ENCODE results near the gene POU2AF1. TPM values are rescaled to one million over a fixed set of nuclear protein-coding genes. Genes with fewer than 3 reads are reported as not detected.
A peak's percentile ranks its signal among the peaks of the same experiment; 100 is the strongest.

The POU2AF1 gene
- total RNA-seq, 2 experiments from 2014 or later, result 3.6 to 4.5 TPM

- POLR2A ChIA-PET, result no interaction called here
- Mint-ChIP-seq H3K36me3 (ENCODE audit: low read depth) (no peaks in the 10 kb centered on the region), H3K4me1 (ENCODE audit: low read depth) (peaks cover 2% of the 10 kb centered on the region), H3K27ac (no peak overlapping the region), H3K27me3 (no peaks in the 10 kb centered on the region), H3K9me3 (no peaks in the 10 kb centered on the region), H3K4me3 (no peak overlapping the region)
- intact Hi-C loops (cut with micrococcal nuclease), result no loop called here
- TF ChIP-seq, protein P1, sequence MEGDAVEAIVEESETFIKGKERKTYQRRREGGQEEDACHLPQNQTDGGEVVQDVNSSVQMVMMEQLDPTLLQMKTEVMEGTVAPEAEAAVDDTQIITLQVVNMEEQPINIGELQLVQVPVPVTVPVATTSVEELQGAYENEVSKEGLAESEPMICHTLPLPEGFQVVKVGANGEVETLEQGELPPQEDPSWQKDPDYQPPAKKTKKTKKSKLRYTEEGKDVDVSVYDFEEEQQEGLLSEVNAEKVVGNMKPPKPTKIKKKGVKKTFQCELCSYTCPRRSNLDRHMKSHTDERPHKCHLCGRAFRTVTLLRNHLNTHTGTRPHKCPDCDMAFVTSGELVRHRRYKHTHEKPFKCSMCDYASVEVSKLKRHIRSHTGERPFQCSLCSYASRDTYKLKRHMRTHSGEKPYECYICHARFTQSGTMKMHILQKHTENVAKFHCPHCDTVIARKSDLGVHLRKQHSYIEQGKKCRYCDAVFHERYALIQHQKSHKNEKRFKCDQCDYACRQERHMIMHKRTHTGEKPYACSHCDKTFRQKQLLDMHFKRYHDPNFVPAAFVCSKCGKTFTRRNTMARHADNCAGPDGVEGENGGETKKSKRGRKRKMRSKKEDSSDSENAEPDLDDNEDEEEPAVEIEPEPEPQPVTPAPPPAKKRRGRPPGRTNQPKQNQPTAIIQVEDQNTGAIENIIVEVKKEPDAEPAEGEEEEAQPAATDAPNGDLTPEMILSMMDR (IDR thresholded peaks at IDR 0.05), result no peak
- no peak for DNase-seq
- ATAC-seq, result no peak
- CTCF ChIA-PET, result interaction anchor here (3.2 kb wide), 1 partner anchor 97 kb away, joined by 12 read pairs; no protein-coding TSS in a partner anchor
Observed at GRCh38 chr11:111331711-111332479, 47.2 kb downstream of the POU2AF1 start.

GRCh38 chr11:111330234-111330893 is 48.7 kb downstream of the POU2AF1 start:
- Mint-ChIP-seq H3K4me1 (ENCODE audit: low read depth) (peaks cover 2% of the 10 kb centered on the region), H3K36me3 (ENCODE audit: low read depth) (no peaks in the 10 kb centered on the region), H3K27me3 (no peaks in the 10 kb centered on the region), H3K4me3 (no peak overlapping the region), H3K27ac (no peak overlapping the region), H3K9me3 (no peaks in the 10 kb centered on the region)
- TF ChIP-seq, protein P1 (IDR thresholded peaks at IDR 0.05), result no peak
- ChIA-PET CTCF (no interaction called here), POLR2A (no interaction called here)
- DNase-seq, result no peak
- intact Hi-C loops (cut with micrococcal nuclease), result no loop called here
- ATAC-seq, result no peak

DNA sequence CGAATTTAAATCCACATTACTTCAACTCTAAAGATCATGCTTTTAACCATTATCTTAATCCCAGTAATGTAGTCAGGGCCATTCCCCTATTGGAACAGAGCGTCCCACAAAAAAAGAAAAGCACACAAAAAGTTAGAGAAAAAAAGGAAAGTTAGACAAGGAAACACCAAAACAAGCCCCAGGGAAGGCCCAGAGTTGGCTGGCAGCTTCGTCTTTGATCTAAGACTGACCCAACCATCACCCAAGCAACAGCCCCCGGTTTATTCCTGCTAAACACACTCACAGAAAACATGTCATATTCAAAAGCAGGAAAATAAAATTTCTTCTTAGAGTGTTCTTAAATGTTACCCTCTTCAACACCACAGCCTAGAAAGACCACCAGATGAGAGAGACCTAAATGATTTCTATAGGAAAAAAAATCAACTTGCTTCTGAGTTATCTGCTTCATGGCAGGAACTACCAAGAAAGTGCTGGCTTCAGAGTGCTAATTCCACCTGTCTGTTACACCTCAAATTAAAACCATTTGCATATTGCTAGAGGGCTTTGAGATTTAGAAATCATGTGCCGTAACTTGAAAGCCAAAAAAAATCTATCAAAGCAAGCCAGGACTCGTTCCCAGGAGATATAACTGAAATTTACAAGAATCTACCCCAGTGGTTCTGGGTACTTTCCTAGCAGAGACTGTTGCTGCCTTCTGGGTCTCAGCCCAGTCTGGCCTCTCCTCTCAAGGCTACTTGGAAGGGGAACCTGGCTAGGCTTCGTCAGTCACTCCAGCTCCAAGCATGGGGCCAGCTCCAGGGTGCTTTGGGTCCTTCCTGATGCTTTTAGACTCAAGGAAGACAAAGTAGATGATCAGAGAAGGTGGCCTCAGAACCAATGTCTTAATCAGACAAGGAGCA is 49.5 kb downstream of the POU2AF1 start:
- H3K36me3 Mint-ChIP-seq (ENCODE audit: low read depth), result no peaks in the 10 kb centered on the region
- TF ChIP-seq, protein P1 (IDR thresholded peaks at IDR 0.05), result no peak
- no peak overlapping the region for H3K4me3 Mint-ChIP-seq
- intact Hi-C loops (cut with micrococcal nuclease), result no loop called here
- no peak overlapping the region for H3K27ac Mint-ChIP-seq
- POLR2A ChIA-PET, result no interaction called here
- CTCF ChIA-PET, result interaction anchor here (0.7 to 3.1 kb wide), 2 partner anchors 46 to 99 kb away, joined by 3 to 12 read pairs; no protein-coding TSS in a partner anchor
- no peaks in the 10 kb centered on the region for H3K27me3 Mint-ChIP-seq
- peaks cover 2% of the 10 kb centered on the region for H3K4me1 Mint-ChIP-seq (ENCODE audit: low read depth)
- DNase-seq, result no peak
- no peaks in the 10 kb centered on the region for H3K9me3 Mint-ChIP-seq
- ATAC-seq, result no peak

DNA sequence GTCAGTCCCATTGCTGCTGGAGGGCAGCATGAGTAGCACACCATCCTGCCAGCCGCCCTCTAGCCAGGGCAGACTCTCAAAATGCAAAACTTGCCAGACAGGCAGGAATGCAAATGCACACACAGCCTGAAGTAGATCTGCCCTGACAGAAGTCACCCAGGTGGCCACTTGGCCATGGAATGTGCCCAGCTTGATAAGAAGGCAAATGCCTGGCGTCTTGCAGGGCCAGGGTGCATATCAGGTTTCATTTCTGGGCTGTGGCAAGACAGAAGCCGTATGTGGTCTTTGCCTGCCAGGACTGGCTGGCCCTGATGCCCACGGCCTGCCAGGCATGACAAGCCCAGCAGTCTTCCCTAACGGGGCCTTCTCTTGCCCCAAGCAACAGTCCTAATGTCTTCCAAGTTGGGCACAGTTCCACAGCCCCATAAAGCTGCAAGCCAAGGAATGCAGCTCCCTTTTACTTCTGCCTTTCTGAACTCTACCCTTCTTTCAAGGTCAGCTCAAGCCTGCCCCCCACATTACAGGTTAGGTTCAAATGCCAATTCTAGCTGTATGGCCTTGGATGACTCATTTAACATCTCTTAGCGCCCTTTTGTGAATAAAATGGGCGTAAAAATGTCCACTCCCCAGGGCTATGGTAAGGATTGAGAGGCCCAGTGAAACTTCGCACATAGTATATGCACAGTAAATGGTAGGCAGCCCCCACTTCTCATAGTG is 51.0 kb downstream of the POU2AF1 start:
- TF ChIP-seq, protein P1 (IDR thresholded peaks at IDR 0.05), result no peak
- ChIA-PET CTCF (interaction anchor here (0.7 to 3.1 kb wide), 2 partner anchors 44 to 101 kb away, joined by 3 to 12 read pairs; no protein-coding TSS in a partner anchor), POLR2A (no interaction called here)
- peak; percentile 10 for ATAC-seq
- no peaks in the 10 kb centered on the region for H3K27me3 Mint-ChIP-seq
- no peak overlapping the region for H3K27ac Mint-ChIP-seq
- intact Hi-C loops (cut with micrococcal nuclease), result no loop called here
- DNase-seq, result no peak
- no peaks in the 10 kb centered on the region for H3K36me3 Mint-ChIP-seq (ENCODE audit: low read depth)
- H3K9me3 Mint-ChIP-seq, result no peaks in the 10 kb centered on the region
- H3K4me3 Mint-ChIP-seq, result no peak overlapping the region
- H3K4me1 Mint-ChIP-seq (ENCODE audit: low read depth), result peaks cover 2% of the 10 kb centered on the region

Measured in activated CD8-positive, alpha-beta T cell treated with anti-CD3 and anti-CD28 coated beads for 36 hours (primary cell).